B cell (primary cell): Measurements from ENCODE around the gene ERICH6. TPM values are rescaled to one million over a fixed set of nuclear protein-coding genes. Genes with fewer than 3 reads are reported as not detected.

ENCODE experiments used
- ATAC-seq: fragments of 200-7000 bp; cut with Tn5 transposase; one replicate; pipeline ENCODE4 v1.10.0; 2021; ENCODE audit warnings: low read depth, mild to moderate bottlenecking, moderate number of reproducible peaks, moderate library complexity
- CTCF ChIA-PET: fragments of 350-600 bp; sonication (Branson Sonifier 250); formaldehyde crosslinking; loops from one replicate; lab custom pipeline; 2021; ENCODE audit warnings: antibody characterized with exemption, inconsistent platforms; lab: Charles Lee
- POLR2A ChIA-PET: fragments of 350-600 bp; sonication (Branson Sonifier 250); formaldehyde crosslinking; loops from one replicate; lab custom pipeline; 2021; ENCODE audit warnings: antibody characterized with exemption; lab: Charles Lee
- DNase-seq: peaks from one replicate; pipeline ENCODE4 v3.0.0; 2013
- H2AFZ ChIP-seq: 2 replicates; pipeline ENCODE4 v1.6.1; 2012; ENCODE audit warnings: mild to moderate bottlenecking, low read depth, low read length; ENCODE audit not compliant: insufficient read depth, poor library complexity, severe bottlenecking
- H3K27ac ChIP-seq, 2 donors: 1 replicate in 1 of 2; 2 replicates in 1 of 2; pipeline ENCODE4 v1.5.1; 2012 to 2013; ENCODE audit warnings: low read length in 2 of 2, mild to moderate bottlenecking in 2 of 2, moderate library complexity in 1 of 2
- H3K27me3 ChIP-seq, 4 experiments: fragments of 200-600 bp in 1 of 4; sonication (generic) in 1 of 4; replicated peaks in 1 of 4; 1 replicate in 2 of 4; 2 replicates in 2 of 4; pipeline versions ENCODE4 v1.6.1 to v1.7.0; 2013 to 2016; ENCODE audit warnings: low read length in 3 of 4, mild to moderate bottlenecking in 2 of 4, mixed read lengths in 1 of 4, moderate library complexity in 1 of 4; ENCODE audit not compliant: insufficient read depth in 4 of 4, control insufficient read depth in 3 of 4; ENCODE audit errors: control extremely low read depth in 1 of 4
- H3K36me3 ChIP-seq, 2 experiments: replicated peaks in 1 of 2; 1 replicate in 1 of 2; 2 replicates in 1 of 2; pipeline versions ENCODE4 v1.6.1 to v1.7.1; 2013; ENCODE audit warnings: low read length in 1 of 2; ENCODE audit not compliant: insufficient read depth in 2 of 2, control insufficient read depth in 1 of 2; ENCODE audit errors: control extremely low read depth in 1 of 2, extremely low read depth in 1 of 2
- H3K4me1 ChIP-seq, 2 donors: fragments of 200-600 bp in 1 of 2; sonication (generic) in 1 of 2; 1 replicate in 1 of 2; 2 replicates in 1 of 2; pipeline versions ENCODE4 v1.5.1 to v1.6.1; 2013 to 2017; ENCODE audit warnings: low read length in 2 of 2; ENCODE audit not compliant: control insufficient read depth in 2 of 2, insufficient read depth in 2 of 2
- H3K4me2 ChIP-seq: replicated peaks from 2 replicates; pipeline ENCODE3; 2012; ENCODE audit warnings: mild to moderate bottlenecking, low read depth, low read length; ENCODE audit not compliant: poor library complexity, severe bottlenecking
- H3K4me3 ChIP-seq, 5 experiments: fragments of 200-600 bp in 1 of 5; sonication (generic) in 1 of 5; 1 replicate in 3 of 5; 2 replicates in 2 of 5; pipeline versions ENCODE4 v1.5.1 to v1.7.0; 2011 to 2016; ENCODE audit warnings: low read length in 4 of 5, mild to moderate bottlenecking in 4 of 5, low read depth in 2 of 5, control low read depth in 1 of 5, moderate library complexity in 1 of 5; ENCODE audit not compliant: insufficient read depth in 1 of 5; ENCODE audit errors: control extremely low read depth in 1 of 5, extremely low read depth in 1 of 5
- H3K79me2 ChIP-seq: fragments of 200-600 bp; sonication (generic); one replicate; pipeline ENCODE4 v1.6.0; 2016; ENCODE audit warnings: low read length; ENCODE audit not compliant: control insufficient read depth, insufficient read depth
- H3K9ac ChIP-seq: fragments of 200-600 bp; sonication (generic); 2 replicates; pipeline ENCODE4 v1.6.1; 2017; ENCODE audit warnings: mild to moderate bottlenecking, low read length, moderate library complexity
- H3K9me3 ChIP-seq, 3 donors: one replicate each; pipeline versions ENCODE4 v1.6.1 to v1.7.1; 2013; ENCODE audit warnings: low read length in 2 of 3; ENCODE audit not compliant: control insufficient read depth in 2 of 3, insufficient read depth in 1 of 3; ENCODE audit errors: control extremely low read depth in 1 of 3
- H4K20me1 ChIP-seq: 2 replicates; pipeline ENCODE4 v1.6.0; 2012; ENCODE audit warnings: mild to moderate bottlenecking, low read length; ENCODE audit not compliant: insufficient read depth, control insufficient read depth, poor library complexity, severe bottlenecking
- H3K27ac Mint-ChIP-seq: one replicate; pipeline ENCODE4 v1.8.0; 2021; ENCODE audit warnings: mixed read lengths
- H3K27me3 Mint-ChIP-seq: one replicate; pipeline ENCODE4 v1.8.0; 2021; ENCODE audit warnings: mixed read lengths
- H3K4me1 Mint-ChIP-seq: one replicate; pipeline ENCODE4 v1.8.0; 2021; ENCODE audit warnings: mixed read lengths
- H3K4me3 Mint-ChIP-seq: one replicate; pipeline ENCODE4 v1.8.0; 2021; ENCODE audit warnings: mixed read lengths
- H3K9me3 Mint-ChIP-seq: one replicate; pipeline ENCODE4 v1.8.0; 2022; ENCODE audit warnings: mixed read lengths; ENCODE audit not compliant: insufficient read depth
- EZH2 ChIP-seq: IDR thresholded peaks from 2 replicates; pipeline ENCODE4 v1.6.1; 2012; ENCODE audit warnings: borderline replicate concordance, low read depth, mild to moderate bottlenecking, moderate library complexity, low read length; ENCODE audit not compliant: insufficient read depth, poor library complexity, severe bottlenecking
- WGBS: methylation state at CpG from one replicate; pipeline ENCODE4 v1.1.5; 2013; ENCODE audit warnings: missing lambda C conversion rate; ENCODE audit not compliant: insufficient coverage; 5-methylcytosine and 5-hydroxymethylcytosine counted together
- intact Hi-C: fragments of 100-400 bp; cut with micrococcal nuclease; formaldehyde crosslinking; loops from one replicate; pipeline ENCODE4 v1.10.0; 2022
- polyA plus RNA-seq: library from polyadenylated mRNA; depleted of rRNA; stranded (reverse); fragments of >200 nt; gene quantifications from 2 replicates; pipeline ENCODE4 v1.2.3, GENCODE V29; 2012
- total RNA-seq, 2 donors: library from RNA; stranded (reverse); fragments of 120-200 nt in 1 of 2; gene quantifications; 1 replicate in 1 of 2; 2 replicates in 1 of 2; pipeline versions ENCODE4 v1.2.3 to v1.2.4, GENCODE V29; 2013 to 2022
- TF ChIP-seq, protein P1 (sequence below): fragments of 200-600 bp; IDR thresholded peaks from one replicate; pipeline ENCODE4 v1.8.0; 2022; ENCODE audit warnings: antibody characterized with exemption, mild to moderate bottlenecking

ERICH6 gene
- total and polyA plus RNA-seq, 2 donors (not counting 1 experiment from before 2014, with no cell fraction given), result 0.44 TPM; not detected in 1

DNA sequence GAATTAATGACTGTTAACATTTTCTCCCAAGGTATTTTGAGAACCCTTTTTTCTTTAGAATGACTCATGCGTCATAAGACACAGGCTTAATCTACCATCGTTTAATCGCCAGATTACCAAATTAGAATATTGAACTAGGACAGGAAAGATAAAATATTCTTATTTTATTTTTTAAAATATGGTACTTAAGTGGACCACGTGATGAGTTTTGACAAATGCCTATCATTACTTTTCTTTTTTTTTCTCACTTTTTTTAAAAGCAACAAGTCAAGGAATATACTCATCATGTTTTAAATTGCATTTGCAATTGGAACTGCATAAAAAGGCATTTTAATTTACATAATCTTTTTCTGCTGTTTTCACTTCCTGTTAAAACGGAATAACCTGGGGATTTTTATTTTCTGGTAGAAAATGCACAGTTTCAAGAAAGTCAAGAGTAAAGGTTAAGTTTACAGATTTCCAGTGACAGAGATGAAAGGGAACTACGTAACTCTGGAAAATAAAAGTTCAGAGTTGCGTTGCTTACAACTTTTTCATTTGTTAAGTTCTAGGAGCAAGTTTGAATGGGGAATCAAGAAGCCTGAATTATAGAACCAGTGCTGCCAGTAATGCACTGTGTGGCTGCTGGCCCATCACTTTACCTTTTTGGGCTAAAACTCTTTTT lies 35.6 kb upstream of the ERICH6 start:
- Mint-ChIP-seq H3K4me3 (peak overlapping the region; percentile 77), H3K4me1 (peaks cover 72% of the 10 kb centered on the region), H3K27me3 (no peaks in the 10 kb centered on the region), H3K9me3 (no peaks in the 10 kb centered on the region), H3K27ac (peak overlapping the region; percentile 84)
- Histone ChIP-seq H3K27ac (peak overlapping the region; percentile 12 to 21), H3K4me1 (peaks cover 53 to 57% of the 10 kb centered on the region in 2 donors), H3K27me3 (no peaks in the 10 kb centered on the region), H3K4me3 (peak overlapping the region in 2 of 5 experiments; percentile 2 to 30), H3K36me3 (peaks cover 0 to 15% of the 10 kb centered on the region in 2 experiments), H2AFZ (no peak overlapping the region), H3K4me2 (peak overlapping the region; percentile 64), H3K9me3 (no peaks in the 10 kb centered on the region), H4K20me1 (peaks cover 40% of the 10 kb centered on the region), H3K79me2 (peaks cover 28% of the 10 kb centered on the region), H3K9ac (peak overlapping the region; percentile 45)
- peak; percentile 49 for DNase-seq
- ChIA-PET POLR2A (no interaction called here), CTCF (no interaction called here)
- ATAC-seq, result peak; percentile 53
- intact Hi-C loops, result loop anchor here (1.0 kb wide), 1 partner anchor 24 kb away; the partner anchor contains the start of gene SIAH2
- WGBS, result 41% methylated on average over 2 of the region's 7 CpGs
- no peak for TF ChIP-seq EZH2
- TF ChIP-seq, protein P1, sequence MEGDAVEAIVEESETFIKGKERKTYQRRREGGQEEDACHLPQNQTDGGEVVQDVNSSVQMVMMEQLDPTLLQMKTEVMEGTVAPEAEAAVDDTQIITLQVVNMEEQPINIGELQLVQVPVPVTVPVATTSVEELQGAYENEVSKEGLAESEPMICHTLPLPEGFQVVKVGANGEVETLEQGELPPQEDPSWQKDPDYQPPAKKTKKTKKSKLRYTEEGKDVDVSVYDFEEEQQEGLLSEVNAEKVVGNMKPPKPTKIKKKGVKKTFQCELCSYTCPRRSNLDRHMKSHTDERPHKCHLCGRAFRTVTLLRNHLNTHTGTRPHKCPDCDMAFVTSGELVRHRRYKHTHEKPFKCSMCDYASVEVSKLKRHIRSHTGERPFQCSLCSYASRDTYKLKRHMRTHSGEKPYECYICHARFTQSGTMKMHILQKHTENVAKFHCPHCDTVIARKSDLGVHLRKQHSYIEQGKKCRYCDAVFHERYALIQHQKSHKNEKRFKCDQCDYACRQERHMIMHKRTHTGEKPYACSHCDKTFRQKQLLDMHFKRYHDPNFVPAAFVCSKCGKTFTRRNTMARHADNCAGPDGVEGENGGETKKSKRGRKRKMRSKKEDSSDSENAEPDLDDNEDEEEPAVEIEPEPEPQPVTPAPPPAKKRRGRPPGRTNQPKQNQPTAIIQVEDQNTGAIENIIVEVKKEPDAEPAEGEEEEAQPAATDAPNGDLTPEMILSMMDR, result no peak

DNA sequence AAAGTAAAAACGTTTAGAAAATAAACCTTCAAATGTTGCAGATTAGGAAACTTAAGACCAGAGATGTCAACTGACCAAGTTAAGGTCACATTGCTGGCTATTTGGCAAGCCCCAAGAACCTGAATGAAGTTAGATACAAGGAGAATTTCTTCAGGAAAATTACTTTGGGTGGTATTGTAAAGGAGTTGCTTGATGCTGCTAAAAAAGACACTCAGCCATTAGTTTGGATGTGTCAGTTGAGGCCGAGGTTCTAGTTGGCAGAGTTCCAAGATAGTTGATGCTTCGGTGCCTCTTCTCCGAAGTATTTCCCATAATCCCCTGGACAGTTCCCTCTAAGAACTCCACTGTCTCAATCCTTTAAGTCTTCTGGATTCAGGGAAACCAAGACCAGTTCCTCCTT lies 35.0 kb upstream of the ERICH6 start:
- H3K79me2 ChIP-seq, result peaks cover 22% of the 10 kb centered on the region
- peak overlapping the region in 1 of 5 experiments; percentile 30 for H3K4me3 ChIP-seq
- H2AFZ ChIP-seq, result no peak overlapping the region
- Mint-ChIP-seq H3K9me3 (no peaks in the 10 kb centered on the region), H3K4me3 (peak overlapping the region; percentile 20), H3K4me1 (peaks cover 66% of the 10 kb centered on the region), H3K27ac (peak overlapping the region; percentile 21), H3K27me3 (no peaks in the 10 kb centered on the region)
- H3K4me2 ChIP-seq, result peak overlapping the region; percentile 64
- no peak overlapping the region for H3K27ac ChIP-seq
- CTCF ChIA-PET, result interaction anchor here (1.2 to 1.5 kb wide), 3 partner anchors 15 to 25 kb away, joined by 5 to 9 read pairs (median 5); partner anchors contain the start of gene SIAH2
- intact Hi-C loops, result loop anchor here (1.0 kb wide), 1 partner anchor 25 kb away; the partner anchor contains the start of gene SIAH2
- no peaks in the 10 kb centered on the region for H3K27me3 ChIP-seq
- no peak overlapping the region for H3K9ac ChIP-seq
- POLR2A ChIA-PET, result no interaction called here
- peaks cover 0 to 15% of the 10 kb centered on the region in 2 experiments for H3K36me3 ChIP-seq
- WGBS, result 60% methylated on average over 1 of the region's 4 CpGs
- no peak for ATAC-seq
- no peaks in the 10 kb centered on the region for H3K9me3 ChIP-seq
- H4K20me1 ChIP-seq, result peaks cover 33% of the 10 kb centered on the region
- TF ChIP-seq, protein P1, result no peak
- no peak for TF ChIP-seq EZH2
- DNase-seq, result no peak
- H3K4me1 ChIP-seq, result peaks cover 49 to 52% of the 10 kb centered on the region in 2 donors
